Dedifferentiated amniotic fluid mesenchymal stem cell (primary cell): ENCODE measurements around the gene NKD2.
"Not testable (repeated sequence)": the region's sequence is repeated elsewhere in the genome, so short reads cannot be mapped to it uniquely, and the experiment has no call there.

Experiments used
- DNase-seq: peaks from one replicate; pipeline ENCODE4 v3.0.0-alpha.2; 2016; ENCODE audit errors: extremely low spot score

NKD2 gene

DNA sequence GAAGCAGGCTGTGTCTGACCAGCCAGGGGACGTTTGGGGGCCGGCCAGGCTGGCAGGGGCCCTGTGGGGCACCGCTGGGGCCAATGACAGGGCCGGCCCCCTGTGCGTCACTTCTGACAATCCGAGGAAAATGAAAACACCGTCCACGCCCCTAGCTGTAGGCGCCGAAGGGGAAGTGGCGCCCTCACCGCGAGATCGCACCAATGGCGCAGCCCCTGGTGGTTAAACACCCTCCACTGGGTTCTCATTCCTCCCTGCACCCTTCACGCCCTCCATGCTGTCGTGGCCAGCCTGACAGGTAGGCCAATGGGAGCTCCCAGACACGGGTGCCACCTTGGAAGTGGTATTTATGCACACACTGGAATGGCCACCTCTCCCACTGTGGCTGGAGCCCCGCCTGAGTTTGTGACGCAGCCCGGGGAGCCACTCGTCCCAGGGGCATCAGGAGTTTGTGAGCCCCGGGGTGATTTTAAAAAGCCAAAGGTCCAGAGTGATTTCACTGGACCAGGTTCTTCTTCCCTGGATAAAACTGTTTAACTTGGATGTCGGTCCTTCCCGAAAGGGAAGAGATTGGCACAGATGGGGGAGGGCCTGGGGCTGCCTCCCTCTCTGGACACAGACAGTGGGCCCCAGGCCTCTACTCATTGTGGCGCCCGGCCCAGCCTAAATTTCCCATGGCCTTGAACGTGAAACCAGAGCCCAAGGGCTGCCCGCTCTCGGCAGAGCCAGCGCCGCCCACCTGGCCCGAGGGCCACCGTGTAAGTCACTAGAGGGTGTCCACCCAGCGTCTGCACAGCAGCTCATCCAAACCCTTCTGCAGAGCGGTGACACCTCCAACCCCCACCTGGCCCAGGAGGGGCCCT lies 49.7 kb downstream of the NKD2 start:
- DNase-seq, result no peak

DNA sequence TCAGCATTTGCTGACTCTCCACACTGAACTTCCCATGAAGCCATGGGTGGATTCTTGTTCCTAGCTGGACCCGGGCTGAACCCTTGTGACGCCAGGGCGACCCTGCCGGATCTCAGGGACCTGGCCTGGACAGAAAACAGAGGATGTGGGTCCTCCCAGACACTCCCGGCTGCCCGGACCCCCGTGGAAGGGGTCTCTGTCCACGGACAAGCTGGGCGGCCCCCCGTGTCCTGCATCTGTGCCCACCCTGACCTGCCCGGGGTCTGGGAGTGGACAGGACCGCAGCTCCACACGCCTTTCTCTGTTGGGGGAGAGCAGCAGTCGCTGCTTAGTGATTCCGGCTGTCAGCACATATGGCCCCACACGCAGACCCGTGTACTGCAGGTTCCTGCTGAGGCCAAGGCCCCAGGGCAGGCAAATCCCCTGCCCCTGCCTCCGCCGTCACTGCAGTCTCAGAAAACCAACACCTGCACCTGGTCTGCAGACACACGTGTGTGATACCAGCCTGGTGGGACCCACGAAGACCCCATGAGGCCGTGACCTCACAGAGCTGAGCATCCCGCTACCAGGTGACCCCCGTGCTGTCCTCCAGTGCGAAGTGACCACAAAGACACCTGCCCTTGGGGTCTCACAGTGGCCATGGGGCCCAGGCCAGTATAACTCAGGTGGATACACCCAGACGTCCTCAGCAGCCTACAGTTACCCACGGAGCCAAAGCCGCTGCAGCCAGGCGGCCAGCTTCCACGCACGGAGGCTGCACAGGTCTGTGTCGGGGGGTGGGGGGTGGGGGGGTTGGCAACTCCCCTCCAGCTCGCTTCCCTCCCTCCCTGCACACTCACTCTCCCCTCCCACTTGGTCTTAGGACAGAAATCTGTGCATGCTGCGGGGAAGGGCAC lies 50.6 kb downstream of the NKD2 start:
- no peak for DNase-seq

DNA sequence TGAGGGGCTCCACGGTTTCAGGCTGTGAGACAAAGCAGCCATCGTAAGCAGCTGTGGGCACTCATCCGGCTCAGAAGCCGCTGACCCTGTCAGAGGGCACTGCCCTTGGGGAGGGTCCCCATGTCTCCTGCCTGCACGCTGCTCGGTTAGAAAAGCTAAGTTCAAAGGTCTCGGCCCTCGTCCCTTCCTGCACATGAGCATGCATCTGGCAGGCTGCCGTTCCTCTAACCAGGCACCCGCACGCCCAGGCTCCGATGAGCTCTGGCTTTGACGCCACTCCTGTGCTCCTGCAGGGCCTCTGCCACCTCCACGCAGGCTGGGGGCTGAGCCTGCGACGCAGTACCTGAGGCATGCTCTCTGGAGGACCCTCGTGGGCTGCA lies 51.3 kb downstream of the NKD2 start:
- DNase-seq, result no peak

DNA sequence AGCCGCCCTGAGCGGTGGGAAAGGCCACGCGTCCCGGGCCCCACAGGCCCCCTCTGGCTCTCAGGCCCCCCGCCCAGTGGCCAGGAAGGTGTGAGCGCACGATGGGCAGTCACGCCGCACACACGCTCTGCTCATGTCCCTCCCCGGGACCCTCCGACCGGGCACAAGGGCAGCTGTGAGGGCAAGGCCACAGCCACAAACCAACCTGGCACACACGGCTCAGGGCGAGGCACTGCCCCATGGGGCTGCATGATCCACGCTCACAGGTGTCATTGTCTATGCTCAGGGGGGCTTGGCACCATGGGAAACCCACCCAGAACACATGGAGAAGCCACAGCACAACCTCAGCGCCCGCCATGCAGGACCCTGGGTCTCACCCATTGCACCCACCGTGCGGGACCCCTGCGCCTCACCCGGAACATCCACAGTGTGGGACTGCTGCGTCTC lies 52.0 kb downstream of the NKD2 start:
- no peak for DNase-seq

DNA sequence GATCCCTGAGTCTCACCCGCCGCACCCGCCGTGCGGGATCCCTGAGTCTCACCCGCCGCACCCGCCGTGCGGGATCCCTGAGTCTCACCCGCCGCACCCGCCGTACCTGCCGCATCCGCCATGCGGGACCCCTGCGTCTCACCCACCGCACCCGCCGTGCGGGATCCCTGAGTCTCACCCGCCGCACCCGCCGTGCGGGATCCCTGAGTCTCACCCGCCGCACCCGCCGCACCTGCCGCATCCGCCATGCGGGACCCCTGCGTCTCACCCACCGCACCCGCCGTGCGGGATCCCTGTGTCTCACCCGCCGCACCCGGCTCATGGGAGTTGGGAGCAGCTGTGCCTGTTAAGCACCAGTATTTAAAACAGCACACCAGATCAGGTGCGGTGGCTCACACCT lies 52.7 kb downstream of the NKD2 start:
- DNase-seq, result not testable (repeated sequence)

DNA sequence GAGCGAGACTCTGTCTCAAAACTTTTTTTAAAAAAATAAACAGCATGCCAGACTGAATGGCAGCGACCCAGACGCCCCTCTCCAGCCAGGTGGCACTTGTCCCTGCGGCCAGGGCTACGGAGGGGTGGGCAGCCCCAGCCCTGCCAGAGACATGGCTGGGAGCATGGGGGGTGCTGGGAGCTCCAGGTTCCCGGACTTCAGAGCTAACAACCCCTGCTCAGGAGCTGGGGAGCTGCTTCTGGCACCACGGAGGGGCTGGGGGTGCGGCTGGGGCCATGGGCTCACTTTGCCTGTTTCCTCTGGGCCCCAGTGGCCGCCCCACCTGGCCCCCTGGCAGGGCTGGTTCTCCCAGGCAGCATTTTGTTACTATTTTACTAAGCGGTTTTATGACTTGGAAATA lies 53.3 kb downstream of the NKD2 start:
- DNase-seq, result no peak

DNA sequence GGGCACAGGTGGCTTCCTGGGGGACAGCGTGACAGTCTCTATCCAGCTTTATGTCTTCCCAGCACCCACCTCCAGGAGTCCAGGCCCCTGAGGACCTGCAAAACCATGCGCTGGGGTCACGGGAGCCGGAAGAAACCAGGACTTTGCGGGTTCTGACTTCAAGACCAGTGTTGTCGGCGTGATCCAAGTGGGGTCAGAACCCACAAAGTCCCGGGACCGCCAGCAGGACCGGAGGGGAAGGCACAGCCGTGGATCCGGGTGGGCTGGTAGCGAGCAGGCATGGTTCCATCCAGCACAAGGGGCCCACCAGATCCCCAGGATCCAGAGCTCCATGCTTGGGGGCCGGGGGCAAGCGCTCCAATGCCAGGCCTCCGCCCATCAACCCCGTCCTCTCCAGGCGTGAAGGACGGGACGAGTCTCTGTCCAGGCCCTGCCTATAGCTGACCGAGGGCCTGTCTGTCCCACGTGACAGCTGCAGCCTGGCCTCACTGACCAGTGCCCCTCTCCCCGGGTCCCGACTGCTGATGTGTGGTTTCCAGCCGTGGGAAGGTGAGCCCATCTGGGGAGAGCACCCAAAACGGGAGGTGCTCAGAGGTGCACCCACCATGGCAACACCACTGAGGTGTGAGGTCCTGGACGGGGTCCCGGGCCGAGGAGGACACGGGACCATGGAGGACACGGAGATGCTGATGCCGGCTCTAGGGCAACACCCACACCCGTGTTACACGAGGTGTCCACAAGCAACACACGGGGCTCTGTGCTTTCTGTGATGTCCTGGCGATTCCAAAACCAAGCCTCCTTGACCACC lies 54.4 kb downstream of the NKD2 start:
- no peak for DNase-seq

DNA sequence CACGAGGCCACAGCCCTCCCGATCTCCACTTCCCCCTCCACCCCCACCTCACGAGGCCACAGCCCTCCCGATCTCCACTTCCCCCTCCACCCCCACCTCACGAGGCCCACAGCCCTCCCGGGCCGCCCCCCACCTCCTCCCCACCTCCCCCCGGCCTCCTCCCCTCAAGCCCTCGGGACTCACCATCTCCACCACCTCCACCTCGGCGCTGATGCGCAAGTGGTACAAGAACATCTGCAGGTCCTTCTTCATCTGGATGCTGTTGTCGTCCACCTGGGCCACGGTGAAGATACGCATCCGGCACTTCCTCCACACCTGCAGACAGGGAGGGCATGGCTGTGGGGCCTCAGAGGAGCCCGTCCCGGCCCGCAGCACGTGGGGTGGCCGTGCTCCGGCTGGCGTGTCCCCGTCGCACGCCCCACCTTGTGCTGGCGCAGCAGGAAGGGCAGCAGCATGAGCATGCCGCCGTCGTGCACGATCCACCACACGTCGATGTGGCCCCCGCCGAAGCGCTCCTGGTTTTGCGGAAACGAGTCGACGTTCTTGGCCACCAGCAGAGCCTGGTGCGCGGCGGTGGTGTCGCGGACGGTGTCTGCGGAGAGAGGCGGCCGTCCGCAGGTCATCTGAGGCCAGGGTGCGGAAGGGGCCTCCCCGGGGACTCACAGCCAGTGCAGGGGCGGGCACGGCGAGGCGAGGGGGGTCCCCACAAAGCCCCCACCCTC lies 55.2 kb downstream of the NKD2 start:
- DNase-seq, result no peak

DNA sequence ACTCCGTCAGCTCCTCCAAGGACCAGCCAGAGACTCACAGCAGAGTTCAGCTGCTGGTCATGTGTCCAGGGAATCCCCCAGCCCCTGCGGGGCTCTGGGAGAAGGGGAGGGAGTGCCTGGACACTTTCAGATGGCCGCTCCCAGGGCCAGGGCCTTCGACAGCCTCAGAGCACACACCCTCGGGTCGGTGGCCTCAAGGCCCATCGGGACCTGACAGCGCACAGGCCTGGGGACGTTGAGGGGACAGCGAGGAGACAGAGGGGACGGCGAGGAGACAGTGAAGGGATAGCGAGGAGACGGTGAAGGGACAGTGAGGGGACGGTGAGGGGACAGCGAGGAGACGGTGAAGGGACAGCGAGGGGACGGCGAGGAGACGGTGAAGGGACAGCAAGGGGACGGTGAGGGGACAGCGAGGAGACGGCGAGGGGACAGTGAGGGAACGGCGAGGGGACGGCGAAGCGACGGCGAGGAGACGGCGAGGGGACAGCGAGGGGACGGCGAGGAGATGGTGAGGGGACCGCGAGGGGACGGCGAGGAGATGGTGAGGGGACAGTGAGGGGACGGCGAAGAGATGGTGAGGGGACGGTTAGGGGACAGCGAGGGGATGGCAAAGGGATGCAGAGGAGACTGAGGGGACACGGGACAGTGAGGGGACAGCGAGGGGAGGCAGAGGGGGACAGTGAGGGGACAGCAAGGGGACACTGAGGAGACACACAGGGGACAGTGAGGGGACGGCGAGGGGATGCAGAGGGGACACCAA lies 56.0 kb downstream of the NKD2 start:
- DNase-seq, result no peak

DNA sequence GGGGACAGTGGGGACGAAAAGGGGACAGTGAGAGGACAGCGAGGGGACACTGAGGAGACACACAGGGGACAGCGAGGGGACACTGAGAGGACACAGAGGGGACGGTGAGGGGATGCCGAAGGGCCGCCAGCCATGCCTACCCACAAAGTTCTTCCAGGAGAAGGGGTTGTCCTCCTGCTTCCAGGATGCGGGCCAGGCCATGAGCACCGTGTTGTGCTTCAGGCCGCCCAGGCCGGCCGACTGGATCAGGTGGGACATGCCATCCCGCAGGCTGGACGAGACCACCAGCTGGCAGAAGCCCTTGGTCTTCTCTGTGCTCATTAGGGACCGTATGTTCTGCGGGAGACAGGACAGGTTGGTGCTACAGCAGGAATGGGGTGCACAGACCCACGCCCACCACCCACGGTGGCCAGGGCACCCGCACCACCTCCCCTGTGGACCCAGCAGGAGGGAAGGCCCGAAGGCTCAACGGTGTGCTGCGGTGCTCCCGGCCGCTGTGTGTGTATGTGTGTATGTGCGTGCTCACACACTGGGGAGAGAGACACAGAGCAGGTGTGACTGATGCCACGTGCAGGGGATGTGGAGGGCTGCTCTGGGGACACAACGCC lies 56.6 kb downstream of the NKD2 start:
- DNase-seq, result no peak

DNA sequence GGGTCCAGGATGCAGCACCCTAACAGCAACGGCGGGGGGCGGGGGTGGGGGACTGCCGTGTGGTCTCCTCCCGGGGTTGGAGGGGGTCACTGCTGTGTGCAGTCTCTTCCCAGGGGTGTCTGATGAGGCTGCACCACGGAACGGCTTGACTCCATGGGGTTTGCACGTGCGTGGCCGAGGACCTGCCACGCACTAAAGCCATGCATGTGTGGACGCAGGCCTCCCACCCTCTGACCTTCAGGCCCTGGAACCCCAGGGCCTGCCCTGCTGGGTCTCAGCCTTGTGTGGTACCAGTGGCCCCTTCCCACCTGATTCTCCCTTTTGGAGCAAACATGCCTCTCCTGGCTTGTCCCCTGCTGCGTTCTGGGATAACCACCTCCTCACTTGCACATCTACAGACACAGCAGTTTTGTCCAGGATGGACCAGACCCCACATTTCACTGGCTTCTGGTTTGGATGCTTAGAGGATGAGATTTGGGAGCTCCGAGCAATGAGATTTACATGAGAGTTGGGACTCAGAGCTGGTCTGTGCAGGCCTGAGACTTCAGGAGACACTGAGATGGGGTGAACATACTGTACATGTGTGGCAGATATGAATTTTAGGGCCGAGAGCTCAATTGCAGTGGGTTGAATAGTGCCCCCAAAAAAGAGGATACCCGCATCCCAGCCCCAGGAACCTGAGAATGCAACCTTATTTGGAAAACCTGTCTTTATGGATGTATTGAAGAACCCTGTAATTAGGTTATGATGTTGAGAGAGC lies 57.5 kb downstream of the NKD2 start:
- DNase-seq, result no peak

DNA sequence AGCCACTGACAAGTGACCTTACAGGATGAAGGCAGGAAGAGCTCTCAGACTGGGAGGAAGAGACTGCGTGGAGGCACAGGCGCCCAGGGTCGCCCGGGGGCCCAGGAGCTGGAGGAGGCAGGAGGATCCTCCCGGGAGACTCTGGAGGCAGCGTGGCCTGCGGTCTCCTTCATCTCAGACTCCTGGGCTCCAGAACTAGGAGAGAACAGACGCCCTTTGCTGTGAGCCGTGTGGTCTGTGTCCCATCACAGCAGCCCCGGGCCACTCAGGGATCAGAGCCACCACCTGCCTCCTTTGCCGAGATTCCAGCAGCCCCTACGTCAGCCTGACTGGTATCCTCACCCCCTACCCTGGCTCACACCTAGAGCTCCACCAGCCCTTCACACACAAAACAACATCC lies 58.1 kb downstream of the NKD2 start:
- no peak for DNase-seq

DNA sequence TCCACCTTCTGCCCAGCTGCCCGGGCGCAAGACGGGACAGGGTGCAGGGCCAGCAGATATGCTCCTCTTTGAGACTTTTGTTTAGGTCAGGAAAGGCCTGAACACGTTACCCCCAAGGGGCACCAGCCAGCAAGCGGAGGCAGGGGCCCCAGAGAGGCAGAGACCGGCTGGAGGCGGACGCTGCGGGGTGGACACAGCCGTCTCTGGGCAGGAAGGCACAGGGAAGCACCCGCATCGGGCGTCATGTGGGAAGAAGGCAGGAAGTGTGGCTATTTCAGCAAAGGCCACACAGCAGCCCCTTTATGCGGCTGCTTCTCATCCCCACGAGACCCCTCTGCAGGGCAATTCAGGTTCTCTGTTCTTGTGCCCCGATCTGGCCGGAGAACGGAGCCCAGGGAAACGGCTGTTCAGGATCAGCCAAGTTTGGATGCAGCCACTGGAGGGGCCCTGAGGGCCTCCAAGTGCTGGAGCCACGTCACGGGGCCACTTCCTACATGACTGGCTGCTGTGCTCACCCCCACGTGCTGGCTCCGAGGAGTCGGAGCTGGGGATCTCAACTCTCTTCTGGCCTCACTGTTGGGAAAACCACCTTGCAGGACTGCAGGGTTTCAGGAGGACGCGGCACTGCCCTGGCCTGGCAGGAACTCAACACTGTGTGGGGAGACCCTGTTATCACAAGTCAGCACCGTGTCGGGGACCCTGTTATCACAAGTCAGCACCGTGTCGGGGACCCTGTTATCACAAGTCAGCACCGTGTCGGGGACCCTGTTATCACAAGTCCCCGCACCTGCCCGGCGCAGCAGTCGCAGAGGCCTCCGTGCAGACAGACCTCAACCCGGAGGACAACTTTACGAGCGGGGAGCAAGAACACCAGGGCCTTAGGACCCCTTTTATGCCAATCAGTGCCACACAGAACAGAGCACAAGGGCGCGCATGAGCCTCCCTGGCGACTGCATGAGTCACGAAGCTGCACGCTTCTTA lies 58.8 kb downstream of the NKD2 start:
- DNase-seq, result no peak

DNA sequence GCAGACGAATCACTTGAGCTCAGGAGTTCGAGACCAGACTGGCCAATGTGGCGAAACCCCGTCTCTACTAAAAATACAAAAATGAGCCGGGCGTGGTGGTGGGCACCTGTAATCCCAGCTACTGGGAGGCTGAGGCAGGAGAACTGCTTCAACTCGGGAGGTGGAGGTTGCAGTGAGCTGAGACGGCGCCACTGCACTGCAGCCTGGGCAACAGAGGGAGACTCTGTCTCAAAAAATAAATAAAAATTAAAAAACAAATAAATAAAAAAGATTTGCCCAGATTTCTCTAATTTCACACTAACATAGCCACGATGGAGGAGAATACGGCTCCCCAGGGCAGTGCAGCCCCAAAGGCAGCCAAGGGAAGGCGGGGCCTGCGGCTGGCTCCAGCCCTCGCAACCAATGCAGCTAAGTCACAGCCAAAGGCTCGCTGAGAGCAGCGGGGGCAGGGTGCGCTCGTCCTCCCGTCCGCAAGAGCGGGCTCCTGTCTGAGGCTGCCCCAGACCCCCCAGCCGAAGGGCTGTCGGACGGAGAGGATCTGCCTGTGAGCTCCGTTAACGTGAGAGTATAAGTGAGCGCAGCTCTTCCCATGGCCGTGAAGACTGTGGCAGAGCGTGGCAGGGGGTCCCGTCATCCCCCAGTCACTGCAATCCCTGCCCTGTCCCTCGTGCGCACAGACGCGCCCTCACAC lies 59.7 kb downstream of the NKD2 start:
- no peak for DNase-seq

DNA sequence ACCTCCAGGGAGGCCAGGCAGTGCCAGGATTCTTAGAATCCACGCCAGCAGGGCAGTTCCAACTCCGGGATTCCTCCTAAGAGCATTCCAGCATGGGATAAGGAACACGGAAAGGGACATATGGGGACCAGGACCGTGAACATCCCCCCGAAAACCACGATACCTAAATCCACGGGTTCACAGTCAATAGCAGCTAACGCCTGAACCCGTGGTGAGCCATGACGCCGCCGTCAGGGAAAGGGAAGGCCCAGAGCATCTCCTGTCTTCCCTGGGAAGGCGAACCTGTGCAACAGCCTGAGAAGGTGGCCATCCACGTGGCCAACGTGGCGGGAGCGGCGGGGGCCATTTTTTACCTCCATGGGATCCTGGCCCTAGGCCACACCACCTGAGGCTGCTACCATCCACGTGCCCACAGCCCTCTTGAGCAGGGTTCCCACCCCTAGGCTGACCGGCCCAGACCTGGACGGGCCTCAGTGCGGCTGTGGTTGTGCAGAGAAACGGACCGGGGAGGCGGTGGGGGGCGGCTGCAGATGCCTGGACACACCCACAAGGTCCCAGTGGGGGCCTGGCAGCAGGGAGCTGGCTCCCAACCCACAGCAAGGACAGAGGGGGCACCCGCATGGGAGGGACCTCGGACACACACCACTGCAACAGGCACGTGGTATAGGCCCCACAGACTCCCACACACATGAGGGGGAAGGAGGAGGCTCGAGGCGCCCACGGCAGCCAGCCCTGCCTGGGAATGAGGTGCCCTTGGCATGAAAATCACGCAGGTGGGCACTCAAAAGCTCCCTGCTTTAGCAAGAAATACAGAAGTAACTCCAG lies 60.5 kb downstream of the NKD2 start:
- DNase-seq, result no peak

DNA sequence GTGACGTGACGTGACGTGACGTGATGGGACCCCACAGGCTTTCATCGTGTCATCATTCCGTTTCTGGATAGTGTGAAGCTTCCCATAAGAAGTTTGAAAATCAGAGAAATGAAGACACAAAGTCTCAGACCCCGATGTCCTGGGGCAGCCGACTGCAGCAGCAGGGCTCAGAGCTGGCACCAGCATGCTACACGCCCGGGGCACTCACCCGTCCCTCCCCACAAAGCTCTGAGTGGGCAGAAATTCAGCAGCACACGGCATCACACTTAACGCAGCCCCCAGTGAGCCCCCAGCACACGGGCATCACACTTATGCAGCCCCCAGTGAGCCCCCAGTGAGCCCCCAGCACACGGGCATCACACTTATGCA lies 61.1 kb downstream of the NKD2 start:
- DNase-seq, result no peak
